Measurements from ENCODE around the gene ARMC2. TPM values are rescaled to one million over a fixed set of nuclear protein-coding genes. Genes with fewer than 3 reads are reported as not detected.
A peak's percentile ranks its signal among the peaks of the same experiment; 100 is the strongest.

Gene ARMC2
- polyA plus RNA-seq, 1 of the 3 experiments (the other 2 are of a cell fraction) = 2.4 TPM

- H3K9me2 ChIP-seq = no peaks in the 10 kb centered on the region
- 72% methylated on average over 12 of the region's 12 CpGs for WGBS (ENCODE audit: low lambda C conversion rate)
- no peak overlapping the region for H3K4me2 ChIP-seq
- no peaks in the 10 kb centered on the region for H3K9me3 ChIP-seq
- peaks cover 0 to 8% of the 10 kb centered on the region in 2 experiments; a peak in 1 of 4 replicates for H3K4me1 ChIP-seq (ENCODE audit: control insufficient read depth in 1 of 2, insufficient read depth in 2 of 2, low read depth in 1 of 2, low read length in 1 of 2)
- H3K9ac ChIP-seq = no peak overlapping the region
- POLR2A ChIA-PET = no interaction called here
- H3K36me3 ChIP-seq (replicated peaks in 1 of 2; ENCODE audit: control insufficient read depth in 1 of 2, insufficient read depth in 2 of 2, low read length in 1 of 2) = no peaks in the 10 kb centered on the region
- H2AFZ ChIP-seq (ENCODE audit: low read depth) = no peak overlapping the region
- no peak overlapping the region for H3K4me3 ChIP-seq (ENCODE audit: low read depth in 2 of 2, low read length in 1 of 2)
- no peaks in the 10 kb centered on the region for H3K27me3 ChIP-seq (ENCODE audit: insufficient read depth)
- peak; percentile 47 for DNase-seq
- CTCF ChIA-PET = interaction anchor here (0.7 to 1.2 kb wide), 3 partner anchors 8 to 74 kb away, joined by 3 read pairs; no protein-coding TSS in a partner anchor
- no peak for TF ChIP-seq IRF3 (IDR thresholded peaks at IDR 0.05; ENCODE audit: low read depth, low read length)
- no peak for TF ChIP-seq NFIC (IDR thresholded peaks at IDR 0.05; ENCODE audit: borderline replicate concordance)
- no peak for TF ChIP-seq REST (IDR thresholded peaks at IDR 0.05; ENCODE audit: low read depth, low read length)
- no peak for TF ChIP-seq FOSL2 (IDR thresholded peaks at IDR 0.05; ENCODE audit: borderline replicate concordance, low read depth)
- TF ChIP-seq YY1 (IDR thresholded peaks at IDR 0.05; ENCODE audit: low read depth) = no peak
- no peak for TF ChIP-seq USF1 (IDR thresholded peaks at IDR 0.05; ENCODE audit: borderline replicate concordance, low read depth)
- TF ChIP-seq RAD21 (IDR thresholded peaks at IDR 0.05; ENCODE audit: low read length) = no peak
- no peak for TF ChIP-seq RFX5 (IDR thresholded peaks at IDR 0.05; ENCODE audit: low read length)
- no peak for TF ChIP-seq NRF1 (IDR thresholded peaks at IDR 0.05; ENCODE audit: low read depth, low read length)
- no peak for TF ChIP-seq CHD2 (IDR thresholded peaks at IDR 0.05; ENCODE audit: low read length, partially characterized antibody)
- TF ChIP-seq PBX3 (IDR thresholded peaks at IDR 0.05) = no peak
- TF ChIP-seq GATA2 (CRISPR knock-in tag; IDR thresholded peaks at IDR 0.05) = no peak
- H3K27ac ChIP-seq (ENCODE audit: low read depth in 2 of 2, low read length in 1 of 2) = peak overlapping the region in 1 of 2 experiments; percentile 36; a peak in 2 of 4 replicates
- H3F3A ChIP-seq (replicated peaks; ENCODE audit: insufficient read depth) = no peaks in the 10 kb centered on the region
- H3K79me2 ChIP-seq (ENCODE audit: insufficient read depth) = no peaks in the 10 kb centered on the region
- no peaks in the 10 kb centered on the region for H4K20me1 ChIP-seq (ENCODE audit: insufficient read depth)
Measured at GRCh38 chr6:108966855-108967755, 118.9 kb downstream of the ARMC2 start.
